Peyer's patch (tissue), 4 donors: ENCODE data around the gene NR2E1.

Experiments
- POLR2A ChIP-seq, 2 donors: fragments of 450-650 bp; IDR thresholded peaks; one replicate each; pipeline ENCODE4 v1.5.1; 2017; ENCODE audit warnings: antibody characterized with exemption in 2 of 2, mild to moderate bottlenecking in 2 of 2, moderate library complexity in 2 of 2
- TF ChIP-seq, protein P1 (sequence below), 6 experiments: fragments of 450-650 bp in 4 of 6; fragments of 200-600 bp in 2 of 6; sonication (generic) in 1 of 6; IDR thresholded peaks; one replicate each; pipeline ENCODE4 v1.5.1; 2017 to 2019; ENCODE audit warnings: antibody characterized with exemption in 6 of 6, mild to moderate bottlenecking in 3 of 6, moderate library complexity in 1 of 6

DNA sequence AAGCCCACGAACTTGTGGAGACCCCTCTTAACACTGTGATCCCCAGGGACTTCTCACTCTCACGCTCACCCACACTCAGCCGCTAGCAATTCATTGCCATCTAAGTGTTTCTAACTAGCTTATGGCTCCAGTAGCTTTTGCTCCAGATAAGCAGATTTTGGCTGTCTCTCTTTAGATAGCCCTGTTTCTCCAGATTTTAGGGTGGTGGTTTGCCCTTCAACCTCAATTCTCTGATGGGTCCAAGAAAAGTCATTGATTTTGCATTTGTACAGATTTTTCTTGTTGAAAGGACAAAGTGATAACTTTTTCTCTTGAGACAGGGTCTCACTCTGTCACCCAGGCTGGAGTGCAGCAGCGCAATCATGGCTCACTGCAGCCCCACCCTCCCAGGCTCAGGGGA is 41.2 kb downstream of the NR2E1 start:
- TF ChIP-seq, protein P1, sequence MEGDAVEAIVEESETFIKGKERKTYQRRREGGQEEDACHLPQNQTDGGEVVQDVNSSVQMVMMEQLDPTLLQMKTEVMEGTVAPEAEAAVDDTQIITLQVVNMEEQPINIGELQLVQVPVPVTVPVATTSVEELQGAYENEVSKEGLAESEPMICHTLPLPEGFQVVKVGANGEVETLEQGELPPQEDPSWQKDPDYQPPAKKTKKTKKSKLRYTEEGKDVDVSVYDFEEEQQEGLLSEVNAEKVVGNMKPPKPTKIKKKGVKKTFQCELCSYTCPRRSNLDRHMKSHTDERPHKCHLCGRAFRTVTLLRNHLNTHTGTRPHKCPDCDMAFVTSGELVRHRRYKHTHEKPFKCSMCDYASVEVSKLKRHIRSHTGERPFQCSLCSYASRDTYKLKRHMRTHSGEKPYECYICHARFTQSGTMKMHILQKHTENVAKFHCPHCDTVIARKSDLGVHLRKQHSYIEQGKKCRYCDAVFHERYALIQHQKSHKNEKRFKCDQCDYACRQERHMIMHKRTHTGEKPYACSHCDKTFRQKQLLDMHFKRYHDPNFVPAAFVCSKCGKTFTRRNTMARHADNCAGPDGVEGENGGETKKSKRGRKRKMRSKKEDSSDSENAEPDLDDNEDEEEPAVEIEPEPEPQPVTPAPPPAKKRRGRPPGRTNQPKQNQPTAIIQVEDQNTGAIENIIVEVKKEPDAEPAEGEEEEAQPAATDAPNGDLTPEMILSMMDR (IDR thresholded peaks at IDR 0.05): no peak
- no peak for TF ChIP-seq POLR2A (IDR thresholded peaks at IDR 0.05)
